Suppressor macrophage treated with lipopolysaccharide for 4 hours (primary cell): ENCODE measurements around the gene ZFP36L2.

ENCODE experiments used
- DNase-seq: peaks from one replicate; pipeline ENCODE4 v3.0.0-alpha.2; 2020

ZFP36L2 gene

DNA sequence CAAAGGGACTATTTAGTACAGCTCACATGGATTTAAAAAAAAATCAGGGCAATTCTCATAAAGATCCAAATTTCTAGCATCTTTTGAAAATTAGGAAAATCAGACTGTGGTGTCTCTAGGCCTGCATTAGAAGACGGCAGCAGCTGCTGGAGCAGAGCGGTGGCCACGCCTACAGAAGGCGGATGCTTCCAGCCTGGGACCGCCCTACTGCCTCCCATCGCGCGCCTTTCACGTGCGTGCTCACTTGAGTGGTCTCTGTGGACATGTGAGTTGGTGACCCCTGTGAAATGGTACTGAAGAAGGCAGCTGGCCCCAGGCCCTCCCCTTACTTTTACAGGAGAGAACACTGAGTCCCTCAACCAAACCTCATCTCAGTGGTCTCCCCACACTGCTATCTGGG is 15.2 kb upstream of the ZFP36L2 start:
- no peak for DNase-seq

DNA sequence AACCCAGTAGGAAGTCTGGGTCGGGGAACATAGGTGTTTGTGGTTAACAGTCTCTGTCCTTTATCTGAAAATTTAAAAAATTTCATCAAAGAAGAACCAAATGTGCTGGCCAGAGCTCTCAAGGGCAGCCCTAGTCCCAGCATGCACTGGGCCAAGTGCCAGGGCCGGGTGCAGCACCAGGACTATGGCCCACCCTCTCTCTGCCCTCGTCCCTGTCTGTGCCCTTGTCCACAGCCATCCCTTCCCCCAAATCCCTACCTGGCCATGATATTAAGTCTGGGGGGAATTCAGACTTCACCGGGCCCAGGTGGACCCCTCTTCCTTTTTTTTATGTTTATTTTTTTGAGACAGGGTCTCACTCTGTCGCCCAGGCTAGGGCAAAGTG is 14.4 kb upstream of the ZFP36L2 start:
- DNase-seq: no peak

DNA sequence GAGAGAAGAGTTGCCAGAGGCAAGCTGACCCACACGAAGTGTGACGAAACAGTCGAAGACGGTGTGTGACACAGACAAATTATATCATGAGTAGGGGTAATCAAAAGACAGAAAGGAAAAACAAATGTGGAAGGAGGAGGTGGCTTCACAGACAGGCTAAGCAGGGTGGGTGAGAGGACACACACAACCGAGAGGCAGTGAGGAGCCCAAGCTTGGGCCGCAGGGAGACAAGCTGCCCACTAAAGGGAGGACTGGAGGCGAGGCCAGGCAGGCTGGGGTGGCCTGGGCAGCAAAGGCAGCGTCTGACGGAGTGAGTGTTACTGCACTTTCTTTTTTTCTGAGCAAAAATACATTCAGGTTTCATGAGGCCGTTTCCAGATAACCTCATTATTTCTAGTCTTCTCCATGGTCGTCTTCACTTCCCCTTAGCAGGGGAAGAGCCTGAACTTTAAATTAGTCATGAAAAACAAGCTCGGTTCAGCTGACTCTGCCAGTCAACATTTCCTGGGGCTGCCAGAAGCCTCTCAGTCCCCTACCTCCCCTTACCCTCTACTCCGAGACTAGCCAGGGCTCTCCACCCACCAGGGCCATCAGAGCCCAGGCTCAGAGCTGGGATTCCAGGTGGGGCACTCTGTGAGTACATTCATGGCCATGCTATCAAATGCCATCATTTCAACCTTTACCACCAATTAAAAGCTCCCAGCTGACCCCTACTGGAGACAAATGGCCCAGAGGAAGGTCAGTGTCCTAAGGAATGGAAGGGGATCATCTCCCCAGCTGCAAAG is 13.8 kb upstream of the ZFP36L2 start:
- peak; percentile 85 for DNase-seq

DNA sequence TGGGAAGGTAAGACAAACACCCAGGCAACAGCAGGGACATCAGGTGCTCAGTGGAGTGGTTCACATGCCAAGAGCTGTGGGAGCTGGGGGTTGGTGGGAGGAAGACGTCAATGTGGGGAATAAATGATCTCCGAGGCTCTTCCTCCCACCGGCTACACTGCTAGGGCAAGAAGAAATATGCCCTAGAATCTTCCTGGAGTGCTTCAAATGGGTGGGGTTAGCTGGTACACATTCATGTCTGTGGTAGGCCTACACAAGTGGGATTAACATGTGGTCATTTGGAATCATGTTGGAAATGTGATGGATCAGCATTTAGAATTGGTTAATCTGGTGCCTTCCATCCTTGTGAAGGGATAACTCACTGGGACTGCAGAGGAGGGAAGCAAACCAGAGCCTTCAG is 12.4 kb upstream of the ZFP36L2 start:
- no peak for DNase-seq

DNA sequence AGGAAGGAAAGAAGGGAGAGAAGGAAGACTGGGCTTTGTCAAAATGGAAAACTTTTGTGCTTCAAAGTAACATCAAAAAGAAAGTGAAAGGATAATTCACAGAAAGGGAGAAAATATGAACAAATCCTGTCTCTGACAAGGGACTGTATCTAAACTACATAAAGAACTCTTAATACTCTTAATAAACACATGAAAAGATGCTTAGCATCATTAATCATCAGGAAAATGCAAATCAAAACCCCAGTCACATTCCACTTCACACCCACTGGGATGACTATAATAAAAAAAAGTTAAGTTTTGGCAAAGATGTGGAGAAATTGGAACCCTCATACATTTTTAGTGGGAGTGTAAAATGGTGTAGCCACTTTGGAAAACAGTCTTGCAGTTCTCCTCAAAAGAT is 11.8 kb upstream of the ZFP36L2 start:
- DNase-seq: peak; percentile 24

DNA sequence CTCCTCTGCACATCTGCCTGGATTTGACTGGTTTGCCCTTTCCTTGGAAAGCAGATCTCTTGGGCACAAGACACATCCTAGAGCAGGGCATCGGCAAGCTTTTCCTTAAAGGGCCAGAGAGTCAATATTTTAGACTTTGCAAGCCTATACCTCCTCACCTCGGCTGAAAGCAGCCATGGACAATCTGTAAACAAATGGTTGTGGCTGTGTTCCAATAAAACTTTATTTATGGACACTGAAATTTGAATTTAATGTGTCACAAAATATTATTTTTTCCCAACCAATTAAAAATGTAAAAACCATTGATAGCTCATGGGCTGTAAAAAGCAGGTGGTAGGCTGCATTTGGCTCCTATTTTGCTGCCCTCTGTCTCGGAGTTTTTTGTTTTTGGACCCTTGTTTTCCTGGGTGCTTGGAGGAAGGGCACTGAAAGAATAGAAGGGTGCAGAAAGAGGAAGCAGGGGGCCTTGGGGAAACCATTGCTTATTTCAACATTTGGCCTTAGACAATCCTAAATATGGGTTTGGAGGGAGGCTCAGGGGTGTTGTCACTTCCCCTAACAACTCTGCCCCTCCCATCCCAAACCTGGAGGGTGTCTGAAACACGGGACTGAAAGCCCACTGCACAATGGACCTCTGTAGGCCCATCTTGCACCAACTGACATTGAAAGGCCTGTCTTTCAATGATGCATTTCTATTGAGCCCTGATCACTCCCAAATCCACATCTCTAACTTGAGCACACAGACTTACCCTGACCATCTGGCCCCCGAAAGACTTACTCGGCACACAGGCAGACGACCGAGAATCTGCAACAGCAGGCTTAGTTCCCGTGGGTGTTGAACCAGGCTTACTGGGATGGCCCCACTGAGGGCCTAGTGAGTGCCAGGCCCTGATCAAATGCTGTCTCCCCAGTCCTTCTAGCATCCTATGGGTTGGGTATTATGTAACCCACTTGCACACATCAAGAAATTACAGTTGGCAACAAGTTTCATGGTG is 7.1 kb upstream of the ZFP36L2 start:
- DNase-seq: peak; percentile 62

DNA sequence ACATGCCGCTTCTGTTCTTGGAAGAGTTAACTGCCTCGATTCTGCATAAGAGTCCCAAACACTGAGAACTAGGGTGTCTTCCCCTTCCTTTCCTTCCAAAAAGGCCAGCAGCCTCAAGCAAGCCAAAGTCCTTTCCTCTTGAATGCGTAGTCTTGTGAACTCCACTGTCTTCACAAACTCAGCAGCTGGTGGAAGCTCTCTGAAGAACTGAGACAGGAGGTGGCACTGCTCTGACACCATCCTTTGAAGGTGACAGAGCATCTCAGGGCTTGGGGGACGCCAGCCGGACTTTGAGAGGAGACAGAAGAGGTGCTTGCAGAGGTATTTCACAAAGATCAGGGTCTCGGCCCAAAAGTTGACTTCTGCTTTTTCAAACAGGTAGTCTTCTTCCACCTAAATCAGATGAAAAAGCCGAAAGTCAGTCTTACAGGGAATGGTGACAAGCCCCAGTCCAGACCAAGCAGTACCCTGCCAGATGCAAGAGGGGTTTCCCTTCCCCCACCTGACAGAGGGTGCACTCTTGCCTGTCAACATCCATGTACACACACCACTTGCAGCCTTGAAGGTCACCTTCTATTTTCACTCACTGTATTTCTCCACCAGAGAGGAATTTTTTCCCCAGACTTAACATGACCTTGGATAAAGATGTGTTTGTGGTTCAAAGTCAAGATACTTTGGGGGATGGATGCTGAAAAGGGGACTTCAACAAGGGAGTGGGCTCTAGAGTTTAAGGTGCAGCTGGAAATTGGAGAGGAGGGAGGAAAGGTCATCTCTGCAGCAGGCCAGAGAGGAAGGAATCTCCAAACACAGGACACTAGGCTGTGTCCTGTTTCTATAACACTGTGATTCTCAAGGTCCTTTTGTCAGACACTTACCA is 4.8 kb upstream of the ZFP36L2 start:
- DNase-seq: no peak

DNA sequence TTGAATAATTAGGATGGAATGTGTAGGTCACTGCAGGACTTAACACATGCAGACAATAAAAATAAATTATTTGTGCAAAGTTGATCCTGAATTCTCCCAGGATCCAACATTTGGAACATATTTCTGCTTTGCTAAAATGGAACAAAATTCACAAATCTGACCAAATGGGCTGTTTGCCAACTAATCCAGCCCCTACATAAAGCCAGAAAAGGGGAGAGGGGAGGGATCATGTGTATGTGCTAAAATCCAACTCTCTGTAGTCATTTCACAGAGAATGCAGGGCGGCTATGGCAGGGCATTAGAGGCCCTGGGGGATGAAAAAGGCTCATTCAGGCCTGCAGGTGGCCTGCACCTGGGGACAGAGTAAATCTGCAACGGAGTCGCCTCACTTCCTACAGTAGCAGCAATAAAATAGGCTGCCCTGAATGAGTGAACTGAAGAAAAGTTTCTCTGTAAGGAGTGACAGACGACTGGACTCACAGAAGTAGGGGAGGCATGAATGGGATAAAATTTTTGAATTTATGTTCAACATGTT is 4.0 kb upstream of the ZFP36L2 start:
- no peak for DNase-seq

DNA sequence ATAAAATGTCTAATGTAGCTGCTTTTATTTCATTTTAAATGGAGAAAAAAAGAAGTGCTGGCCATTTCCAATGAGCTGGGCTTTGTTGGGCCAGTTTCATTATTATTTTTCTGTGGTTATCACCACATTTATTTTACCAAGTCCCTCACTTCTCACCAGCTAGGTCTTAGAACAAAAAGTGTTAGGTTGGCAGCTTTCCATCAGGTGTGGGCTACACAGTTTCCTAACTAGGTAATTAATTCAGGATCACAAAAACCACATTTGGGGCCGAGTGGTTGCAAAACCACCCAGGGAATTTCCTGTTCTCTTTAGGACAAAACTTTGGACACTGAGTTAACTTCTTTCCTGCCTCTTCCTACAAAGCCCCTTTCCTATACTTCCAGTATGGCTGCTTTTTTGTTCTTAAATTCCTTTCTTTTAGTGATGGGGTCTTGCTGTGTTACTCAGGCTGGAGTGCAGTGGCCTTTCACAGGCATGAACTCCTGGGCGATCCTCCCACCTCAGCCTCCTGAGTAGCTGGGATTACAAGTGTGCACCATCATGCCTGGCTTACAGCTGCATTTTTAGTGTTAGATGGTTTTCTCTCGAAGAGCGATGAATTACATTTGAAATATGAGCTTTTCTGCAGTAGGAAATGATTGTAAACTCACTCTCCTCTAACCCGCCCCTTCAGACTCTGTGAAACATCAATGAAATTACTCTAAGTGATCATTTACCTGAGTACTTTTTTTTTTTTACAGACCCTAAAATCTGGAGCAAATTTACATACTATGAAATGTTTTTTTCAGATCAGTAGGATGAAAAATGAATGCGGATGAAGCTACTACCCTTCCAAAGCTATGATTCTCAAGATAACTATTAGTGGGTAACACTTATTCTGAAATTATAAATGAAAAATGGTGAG is 2.6 kb upstream of the ZFP36L2 start:
- peak; percentile 18 for DNase-seq

DNA sequence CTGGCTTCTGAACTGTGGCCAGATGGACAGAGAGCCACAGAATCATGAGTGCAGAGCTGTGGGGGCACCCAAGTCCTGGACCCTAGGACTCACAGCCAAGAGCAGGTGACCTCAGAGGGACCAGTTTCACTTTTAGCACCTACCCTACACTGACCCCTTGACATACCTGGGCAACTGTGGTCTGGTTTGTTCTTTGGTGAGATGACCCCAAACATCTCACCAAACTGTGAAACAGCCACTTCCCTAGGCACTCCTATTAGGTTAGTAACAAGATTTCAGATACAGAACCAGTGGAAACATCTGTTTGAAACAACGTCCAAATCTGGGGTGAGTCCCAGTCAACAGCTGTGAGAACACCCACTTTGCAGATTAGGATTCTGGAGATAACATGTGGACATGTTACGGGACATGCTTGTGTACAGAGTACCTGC is 1.9 kb upstream of the ZFP36L2 start:
- DNase-seq: no peak

DNA sequence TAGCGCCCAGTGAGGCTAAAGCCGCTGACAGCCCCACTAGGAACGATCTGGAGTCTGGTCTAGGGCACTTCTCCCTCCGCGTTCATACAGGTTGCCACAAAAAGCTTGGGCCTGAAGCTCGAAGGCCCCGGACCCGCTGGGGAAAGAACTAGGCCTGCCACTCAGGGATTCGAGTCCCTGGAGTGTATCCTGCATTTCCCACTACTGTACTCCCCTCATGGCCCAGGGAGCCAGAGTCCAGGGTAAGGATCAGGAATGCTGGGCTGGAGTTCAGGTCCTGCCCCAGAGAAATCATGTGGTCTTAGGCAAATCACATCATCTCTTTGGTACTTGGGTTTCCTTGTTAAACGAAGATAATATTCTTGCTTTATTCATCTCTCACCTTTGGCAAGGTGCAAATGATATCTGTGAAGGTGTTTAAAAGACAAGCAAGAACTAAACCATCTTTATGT is 1.4 kb upstream of the ZFP36L2 start:
- peak; percentile 66 for DNase-seq

DNA sequence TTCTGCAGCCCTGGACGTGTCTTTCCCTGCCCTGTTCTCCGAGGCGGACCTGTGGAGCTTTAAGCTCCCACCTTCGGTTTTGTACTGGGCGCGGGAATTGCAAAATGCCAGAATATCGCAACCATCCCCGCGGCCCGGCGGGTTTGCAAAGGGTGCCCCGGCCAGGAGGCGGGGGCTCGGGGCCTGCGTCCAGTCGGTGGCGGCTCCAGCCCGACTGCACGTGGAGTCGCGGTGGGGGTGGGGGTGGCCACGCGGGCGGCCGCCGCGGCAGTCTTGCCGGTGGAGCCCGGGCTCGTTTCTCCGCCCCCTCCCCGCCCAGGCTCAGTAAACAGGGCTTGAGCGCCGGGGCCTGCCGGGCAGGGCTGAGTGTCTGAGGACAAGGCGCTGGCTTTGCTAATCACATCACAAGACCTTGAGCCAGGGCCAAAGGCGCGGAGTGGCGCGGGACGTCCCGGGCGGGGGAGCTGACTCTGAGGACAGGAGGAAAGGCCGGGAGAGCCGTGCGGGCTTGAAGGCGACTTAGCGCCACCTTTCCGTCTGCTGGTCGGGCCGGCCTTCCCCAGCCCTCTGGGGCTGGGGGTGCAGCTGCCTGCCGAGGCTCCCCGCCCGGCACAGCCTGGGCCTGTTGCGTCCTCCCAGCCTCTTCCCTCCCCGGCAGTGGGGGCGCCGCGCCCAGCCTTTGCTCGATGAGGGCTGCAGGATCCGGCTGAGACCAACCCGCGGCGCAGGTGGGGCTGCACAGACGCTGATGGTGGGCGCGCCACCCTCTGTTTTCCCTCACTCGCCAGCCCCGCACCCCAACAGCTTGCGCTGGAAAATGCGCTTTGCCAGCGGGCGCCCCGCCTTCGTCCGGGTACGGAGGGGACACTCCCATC is 786 bp upstream of the ZFP36L2 start:
- DNase-seq: peak; percentile 92

DNA sequence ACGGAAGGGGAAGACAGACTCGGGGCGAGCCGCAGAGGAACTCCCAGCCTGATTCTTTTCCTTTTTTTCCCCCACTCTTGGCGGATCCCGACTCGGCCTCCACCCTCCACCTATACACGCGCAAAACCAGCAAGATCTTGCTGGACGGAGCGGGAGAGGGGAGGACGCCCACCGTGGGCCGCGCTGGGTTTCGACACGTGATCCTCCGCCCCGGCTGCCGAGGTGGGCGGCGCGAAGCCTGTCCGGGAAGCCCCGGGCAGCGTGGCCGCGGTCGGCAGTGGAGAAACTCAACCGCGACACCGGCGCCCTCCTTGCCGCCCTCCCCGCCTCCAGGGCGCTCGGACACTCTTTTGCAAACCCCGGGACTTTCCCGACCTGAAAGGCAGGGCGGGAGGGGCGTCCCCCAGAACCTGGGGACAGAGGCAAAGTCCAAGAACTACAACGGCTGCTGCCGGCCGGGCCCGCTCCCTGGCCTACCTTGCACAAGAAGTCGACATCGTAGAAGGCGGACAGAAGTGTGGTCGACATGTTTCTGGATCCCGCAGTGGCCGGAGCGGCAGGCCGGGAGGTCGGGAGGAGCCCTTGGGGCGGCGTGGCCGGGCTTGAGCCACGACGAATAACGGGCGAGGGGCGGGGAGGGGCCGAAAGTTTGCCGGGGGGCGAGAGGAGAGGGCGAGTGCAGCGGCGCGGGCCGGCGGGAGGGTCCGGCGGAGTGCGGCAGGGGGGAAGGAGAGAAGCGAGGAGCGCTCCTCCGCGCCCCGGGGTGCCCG is 433 bp downstream of the ZFP36L2 start:
- DNase-seq: peak; percentile 86

DNA sequence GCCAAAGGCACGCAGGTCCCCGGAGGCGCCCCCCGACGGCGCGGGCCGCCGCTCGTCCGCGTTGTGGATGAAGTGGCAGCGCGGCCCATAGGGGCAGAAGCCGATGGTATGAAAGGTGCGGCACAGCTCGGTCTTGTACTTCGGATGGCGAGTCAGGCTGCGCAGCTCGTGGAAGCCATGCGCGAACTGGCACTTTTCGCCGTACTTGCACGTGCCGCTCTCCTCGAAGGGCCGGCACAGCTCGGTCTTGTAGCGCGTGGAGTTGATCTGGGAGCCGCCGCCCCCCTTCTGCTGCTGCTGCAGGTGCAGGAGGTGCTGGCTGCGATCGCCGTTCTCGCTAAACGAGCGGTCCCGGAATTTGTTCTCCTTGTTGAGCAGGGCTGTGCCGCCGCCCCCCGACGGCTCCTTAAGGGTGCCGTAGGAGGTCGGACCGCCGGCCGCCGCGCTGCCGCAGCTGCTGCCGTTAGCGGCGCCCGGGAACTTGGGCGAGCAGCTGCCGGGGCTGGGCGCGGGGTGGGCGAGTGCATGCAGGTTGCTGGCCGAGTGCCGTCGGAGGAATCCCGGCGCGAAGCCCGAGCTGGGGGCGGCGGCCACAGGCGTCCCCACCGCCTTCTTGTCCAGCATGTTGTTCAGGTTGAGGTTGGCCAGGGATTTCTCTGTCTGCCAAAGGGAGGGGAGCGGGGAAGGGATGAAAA is 1.2 kb downstream of the ZFP36L2 start:
- peak; percentile 56 for DNase-seq

DNA sequence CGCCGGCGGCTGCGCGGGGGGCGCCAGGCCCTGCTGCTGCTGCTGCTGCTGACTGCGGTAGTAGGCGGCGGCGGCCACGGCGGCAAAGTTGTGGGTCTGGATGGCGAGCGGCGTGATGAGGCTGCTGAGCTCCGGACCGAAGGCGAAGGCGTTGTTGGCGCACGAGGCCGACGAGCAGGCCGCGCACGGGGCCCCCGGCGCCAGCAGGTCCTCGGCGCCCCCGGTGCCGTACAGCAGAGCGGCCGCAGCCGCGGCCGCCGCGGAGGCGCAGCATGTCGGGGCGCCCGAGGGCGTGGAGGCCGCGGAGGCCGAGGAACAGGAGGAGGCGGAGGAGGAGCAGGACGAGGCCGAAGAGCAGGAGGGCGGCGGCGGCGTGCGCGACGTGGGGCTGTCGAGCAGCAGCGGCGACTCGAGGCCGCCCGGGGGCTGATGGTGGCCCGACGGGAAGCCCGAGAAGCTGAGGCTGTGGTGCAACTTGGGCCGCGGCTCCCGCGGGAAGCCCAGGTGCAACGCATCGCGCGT is 1.8 kb downstream of the ZFP36L2 start:
- no peak for DNase-seq

DNA sequence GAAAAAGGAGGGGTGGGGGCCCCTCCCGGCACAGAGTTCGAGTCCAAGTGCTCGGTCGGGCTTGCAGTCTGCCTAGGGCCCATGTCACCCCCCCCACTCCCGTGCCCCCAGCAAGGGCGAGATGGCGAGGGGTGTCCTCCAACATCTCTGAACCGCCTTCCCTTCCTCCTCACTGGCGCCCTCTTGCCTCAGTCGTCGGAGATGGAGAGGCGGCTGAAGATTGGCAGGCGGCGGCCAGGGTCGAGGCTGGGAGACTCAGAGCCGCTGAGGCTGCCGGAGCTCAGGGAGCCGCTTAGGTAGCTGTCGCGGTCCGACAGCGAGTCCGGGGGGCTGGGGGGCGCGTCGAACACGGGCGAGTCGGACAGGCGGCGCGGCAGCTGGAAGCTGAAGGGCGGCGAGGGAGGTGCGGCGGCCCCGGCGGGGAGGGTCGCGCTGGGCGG is 2.3 kb downstream of the ZFP36L2 start:
- peak; percentile 79 for DNase-seq

DNA sequence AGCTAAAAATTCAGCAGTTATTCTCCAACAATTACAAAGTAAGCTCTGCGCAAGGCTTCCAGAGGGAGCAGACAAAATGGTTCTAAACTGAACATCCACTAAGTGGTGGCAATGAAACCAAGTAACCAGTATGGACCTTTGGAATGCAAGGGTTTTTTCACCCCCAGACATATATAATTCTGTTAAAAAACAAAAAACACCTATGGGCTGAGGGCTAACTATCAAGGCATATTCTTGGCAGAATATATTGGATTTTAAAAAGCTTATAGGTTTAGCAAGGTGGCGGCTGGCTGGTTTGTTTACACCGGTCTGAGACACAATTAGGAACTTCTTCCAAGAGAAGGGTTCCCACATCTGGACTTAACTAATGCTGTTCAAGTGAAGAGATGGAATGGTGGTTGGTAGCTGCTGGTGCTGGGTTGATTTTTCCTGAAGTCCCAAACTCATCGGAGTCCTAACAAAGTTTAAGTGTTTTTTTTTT is 2.8 kb downstream of the ZFP36L2 start:
- no peak for DNase-seq
